ENCODE results near the gene SMPD3.

Gene SMPD3

DNA sequence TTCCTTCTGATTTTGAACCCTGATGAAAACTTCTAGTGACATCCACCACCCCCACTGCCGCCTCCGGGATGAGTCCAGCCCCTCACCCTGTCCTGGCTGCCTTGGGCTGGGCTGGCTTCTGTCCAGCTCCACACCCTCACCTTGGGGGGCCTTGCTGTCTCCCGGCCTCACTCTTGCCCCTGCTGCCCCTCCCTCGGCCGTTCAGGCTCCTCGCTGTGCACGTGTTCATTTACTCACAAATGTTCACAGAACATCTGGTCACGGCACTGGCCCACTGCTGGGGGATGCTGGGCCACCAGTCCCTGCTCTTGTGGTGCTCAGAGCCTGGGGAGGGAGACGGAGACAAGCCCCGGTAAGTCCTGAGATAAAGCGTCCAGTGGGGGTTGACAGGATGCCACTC, 96.8 kb downstream of the SMPD3 start:
- DNase-seq, result no peak

DNA sequence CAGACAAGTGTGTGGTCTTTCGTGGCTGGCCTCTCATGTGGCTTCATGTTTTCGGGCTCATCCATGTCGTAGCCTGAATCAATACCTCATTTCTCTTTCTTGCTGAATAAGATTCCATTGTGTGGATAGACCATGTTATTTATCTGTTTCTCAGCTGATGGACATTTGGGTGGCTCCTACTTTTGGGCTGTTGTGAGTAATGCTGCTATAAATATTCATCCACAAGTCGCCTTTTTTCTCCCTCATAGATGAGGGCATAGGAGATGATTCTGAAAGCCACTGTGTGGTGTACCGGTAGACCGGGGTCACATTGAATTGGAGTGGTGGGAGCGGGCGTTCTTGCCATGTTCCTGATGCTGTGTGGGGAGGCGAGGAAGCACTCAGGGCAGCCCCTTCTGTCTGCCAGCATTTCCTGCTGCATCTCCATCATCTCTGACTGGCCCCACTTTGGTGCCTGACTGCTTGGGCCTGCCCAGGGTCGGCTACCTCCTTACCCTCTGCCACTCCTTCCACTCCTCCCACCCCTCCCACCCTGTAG, 97.4 kb downstream of the SMPD3 start:
- no peak for DNase-seq

DNA sequence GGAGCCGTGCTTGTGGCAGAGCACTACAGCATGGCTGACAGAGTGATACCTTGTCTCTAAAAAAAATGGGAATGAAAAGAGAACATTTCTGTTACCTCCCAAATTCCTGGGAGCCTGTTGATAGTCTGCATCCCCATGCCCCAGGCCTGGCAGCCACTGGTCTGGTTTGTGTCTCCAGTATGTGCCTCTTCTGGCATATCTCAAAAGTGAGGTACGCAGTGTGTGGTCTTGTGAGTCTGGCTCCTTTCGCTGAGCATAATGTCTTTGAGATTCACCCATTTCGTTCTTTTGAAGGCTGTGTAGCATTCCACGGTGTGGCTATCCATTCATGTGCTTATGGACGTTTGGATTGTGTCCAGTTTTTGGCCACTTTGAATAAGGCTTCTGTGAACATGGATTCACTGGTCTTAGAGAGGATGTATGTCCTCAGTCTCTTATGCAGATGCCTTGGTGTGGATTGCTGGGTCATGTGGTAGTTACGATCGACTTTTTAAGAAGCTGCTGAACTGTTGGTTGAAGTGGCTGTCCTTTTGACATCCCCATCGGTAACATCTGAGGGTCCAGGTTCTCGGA, 98.4 kb downstream of the SMPD3 start:
- no peak for DNase-seq

DNA sequence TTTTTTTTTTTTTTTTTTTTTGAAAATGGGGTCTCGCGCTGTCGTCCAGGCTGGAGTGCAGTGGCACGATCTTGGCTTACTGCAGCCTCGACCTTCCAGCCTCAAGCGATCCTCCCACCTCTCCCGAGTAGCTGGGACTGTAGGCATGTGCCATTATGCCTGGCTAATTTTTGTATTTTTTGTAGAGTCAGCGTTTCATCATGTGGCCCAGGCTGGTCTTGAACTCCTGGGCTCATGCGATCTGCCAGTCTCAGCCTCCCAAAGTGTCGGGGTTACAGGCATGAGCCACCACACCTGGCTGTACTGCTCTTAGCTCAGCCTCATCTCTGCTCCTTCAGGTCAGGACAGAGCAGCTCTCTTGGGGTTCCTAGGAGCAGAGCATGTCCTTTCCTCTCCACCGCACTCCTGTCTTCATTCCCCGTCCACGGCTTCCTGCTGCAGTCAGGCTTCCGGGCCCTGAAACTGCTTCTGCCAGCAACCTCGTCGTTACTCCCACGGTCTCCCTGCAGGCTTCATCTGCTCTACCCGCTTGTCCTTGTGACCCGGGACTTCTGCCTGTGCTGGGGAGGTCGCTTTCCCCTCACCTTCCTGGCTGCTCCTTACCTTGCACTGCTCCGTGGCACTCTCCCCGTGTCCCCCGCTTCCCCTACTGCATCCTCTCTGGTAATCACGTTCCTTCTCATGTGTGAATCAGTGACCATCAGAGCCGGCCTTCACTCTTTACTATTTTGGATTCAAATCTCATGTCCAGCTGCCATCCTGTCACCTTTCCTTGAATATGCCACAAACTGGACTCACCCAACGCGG, 99.5 kb downstream of the SMPD3 start:
- DNase-seq, result no peak

DNA sequence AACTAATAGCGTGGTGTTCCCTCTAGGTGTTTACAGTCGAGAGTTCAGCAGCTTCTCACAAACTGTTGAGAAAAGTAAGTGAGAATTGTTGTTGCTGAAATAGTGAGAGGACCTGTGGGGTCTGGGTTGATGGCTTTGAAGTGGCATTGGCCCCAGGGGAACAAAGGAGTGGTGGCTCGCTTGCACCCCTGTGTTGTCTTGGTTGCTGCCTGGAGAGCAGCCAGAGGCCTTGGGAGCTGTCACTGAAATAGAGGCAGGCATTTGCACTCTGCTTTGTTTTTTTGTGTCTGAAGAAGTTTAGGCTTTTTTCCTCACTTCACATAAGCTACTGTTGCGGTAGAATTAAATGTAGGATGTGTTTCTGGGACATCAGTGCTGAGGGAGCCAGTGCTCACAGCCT, 100.7 kb downstream of the SMPD3 start:
- DNase-seq, result no peak

DNA sequence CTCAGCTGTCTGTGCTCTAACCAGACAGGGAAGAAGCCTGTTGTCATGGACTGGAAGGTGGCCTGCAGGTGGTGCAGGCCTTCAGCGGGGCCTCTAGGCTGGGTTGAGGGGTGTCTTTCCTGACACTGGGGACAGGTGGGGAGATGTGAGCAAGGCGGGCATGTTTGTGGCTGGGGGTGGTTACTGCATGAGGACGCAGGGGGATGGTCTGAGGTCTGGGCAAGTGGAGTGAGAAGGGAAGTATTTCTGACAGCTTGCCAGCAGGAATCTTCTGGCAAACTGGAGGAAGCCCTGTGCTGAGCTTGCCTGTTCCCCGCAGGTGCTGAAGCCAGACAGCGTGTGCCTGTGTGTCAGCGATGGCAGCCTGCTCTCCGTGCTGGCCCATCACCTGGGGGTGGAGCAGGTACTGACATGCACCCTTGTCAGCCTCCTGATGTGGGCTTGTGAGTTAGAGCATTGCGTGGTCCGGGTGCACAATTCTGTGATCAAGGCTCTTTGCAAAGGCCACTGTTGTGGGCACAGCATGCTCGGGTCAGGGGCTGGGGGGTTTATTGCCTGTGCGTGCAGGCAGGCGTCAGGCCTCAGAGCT, 101.3 kb downstream of the SMPD3 start:
- DNase-seq, result no peak

DNA sequence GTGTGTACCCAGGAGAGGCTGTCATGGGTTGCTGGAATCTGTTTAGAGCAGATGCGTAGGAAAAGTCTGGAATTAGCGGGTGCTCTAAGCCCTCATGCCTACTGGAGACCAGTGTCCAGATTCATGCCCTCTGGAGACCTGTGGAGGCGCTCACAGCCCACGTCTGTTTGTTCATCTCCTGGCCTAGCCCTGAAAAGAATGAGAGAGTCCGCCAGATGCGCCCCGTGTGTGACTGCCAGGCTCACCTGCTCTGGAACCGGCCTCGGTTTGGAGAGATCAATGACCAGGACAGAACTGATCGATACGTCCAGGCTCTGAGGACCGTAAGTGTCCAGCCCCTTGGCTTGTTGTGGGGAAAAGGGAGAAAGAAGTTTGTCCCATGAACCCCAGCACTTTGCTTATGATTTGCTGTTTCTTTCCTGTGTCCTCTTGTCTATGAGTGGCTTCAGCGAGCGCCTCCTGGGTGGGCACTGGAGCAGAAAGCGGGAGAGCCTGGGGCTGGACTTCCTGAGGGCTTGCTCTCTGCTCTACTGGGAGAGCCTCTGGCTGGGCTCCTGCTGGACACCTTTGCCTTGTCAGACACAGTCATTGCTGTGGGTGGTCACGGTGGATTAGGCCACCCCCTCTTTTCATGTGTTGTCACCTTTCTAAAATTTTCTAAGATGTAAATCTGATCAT, 102.2 kb downstream of the SMPD3 start:
- no peak for DNase-seq

DNA sequence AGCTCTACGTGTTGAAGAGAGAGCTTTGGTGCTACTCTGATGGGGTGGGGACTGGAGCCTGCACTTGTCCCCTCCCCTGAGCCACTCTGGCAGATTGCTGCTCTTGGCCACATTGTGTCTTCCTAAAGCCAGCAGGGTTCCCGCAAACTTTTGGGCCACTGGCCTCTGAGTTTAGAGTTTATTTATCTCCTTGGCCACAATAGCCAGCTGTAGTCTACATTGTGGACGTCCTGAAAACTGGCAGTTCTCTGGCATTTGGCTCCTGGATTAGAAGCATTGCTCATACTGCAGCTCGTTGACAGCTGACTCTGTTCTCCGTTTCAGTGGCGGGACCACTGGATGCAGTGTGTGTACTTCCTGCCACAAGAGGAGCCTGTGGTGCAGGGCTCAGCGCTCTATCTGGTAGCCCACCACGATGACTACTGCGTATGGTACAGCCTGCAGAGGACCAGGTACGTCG, 102.9 kb downstream of the SMPD3 start:
- DNase-seq, result no peak

DNA sequence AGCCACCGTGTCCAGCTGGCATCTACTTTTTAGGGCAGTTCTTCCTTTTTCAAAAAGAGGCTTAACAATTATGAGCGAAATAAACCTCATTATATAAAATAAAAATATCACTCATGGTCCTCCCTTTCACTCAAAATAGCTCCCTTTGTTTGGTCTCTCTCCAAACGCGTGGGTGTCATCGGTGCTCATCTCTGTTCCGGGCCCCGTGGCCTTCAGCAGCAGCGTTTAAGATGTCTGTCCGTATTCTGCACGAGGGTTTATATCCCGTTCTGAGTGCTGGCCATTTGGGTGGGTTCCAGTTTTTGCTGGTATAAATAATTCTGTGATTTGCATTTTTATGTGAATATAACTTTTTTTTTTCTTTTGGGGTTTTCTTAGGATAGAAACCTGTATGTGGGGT, 104.1 kb downstream of the SMPD3 start:
- no peak for DNase-seq

DNA sequence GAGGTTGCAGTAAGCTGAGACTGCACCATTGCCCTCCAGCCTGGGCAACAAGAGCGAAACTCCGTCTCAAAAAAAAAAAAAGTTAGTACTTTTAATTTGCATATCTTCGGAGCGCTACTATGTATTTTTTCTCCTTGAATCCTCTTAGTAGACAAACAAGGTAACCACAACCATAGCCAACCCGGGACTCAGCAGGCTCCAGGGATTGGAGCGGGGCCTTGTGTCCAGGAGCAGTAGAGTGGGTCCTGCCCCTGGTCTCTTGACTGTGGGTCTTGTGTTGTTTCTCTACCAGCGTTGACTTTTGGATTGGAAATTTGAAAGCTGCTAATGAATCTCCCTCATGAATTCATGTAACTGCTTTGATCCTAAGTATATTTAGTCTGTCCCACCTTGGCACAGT, 105.2 kb downstream of the SMPD3 start:
- no peak for DNase-seq

DNA sequence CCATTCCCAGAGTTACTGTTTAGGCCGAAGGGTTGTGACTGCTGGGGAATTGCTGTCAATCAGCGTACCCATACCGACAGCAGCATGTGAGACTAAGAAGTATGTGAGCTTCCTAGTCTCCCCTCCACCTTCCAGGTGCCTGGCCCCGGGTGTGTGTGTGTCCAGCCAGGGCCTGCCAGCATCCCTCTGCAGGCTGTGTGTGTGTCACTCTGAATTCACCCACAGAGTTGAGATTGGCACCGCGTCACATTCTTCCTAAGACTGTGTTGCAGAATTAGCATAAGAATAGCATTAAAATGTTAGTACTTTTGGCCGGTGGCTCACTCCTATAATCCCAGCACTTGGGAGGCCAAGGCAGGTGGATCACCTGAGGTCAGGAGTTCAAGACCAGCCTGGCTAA, 105.7 kb downstream of the SMPD3 start:
- DNase-seq, result no peak

DNA sequence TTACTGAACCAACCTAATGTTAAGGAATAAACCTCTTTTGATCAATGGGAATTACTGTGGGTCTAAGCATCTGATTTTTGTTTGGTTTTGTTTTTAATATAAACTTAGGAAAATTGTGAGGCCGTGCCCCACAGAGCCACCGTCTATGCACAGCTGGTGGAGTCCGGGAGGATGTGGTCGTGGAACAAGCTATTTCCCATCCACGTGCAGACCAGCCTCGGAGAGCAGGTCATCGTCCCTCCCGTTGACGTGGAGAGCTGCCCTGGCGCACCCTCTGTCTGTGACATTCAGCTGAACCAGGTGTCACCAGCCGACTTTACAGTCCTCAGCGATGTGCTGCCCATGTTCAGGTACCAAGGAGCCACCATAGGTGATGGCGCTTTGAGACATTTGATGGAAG, 109.1 kb downstream of the SMPD3 start:
- no peak for DNase-seq

DNA sequence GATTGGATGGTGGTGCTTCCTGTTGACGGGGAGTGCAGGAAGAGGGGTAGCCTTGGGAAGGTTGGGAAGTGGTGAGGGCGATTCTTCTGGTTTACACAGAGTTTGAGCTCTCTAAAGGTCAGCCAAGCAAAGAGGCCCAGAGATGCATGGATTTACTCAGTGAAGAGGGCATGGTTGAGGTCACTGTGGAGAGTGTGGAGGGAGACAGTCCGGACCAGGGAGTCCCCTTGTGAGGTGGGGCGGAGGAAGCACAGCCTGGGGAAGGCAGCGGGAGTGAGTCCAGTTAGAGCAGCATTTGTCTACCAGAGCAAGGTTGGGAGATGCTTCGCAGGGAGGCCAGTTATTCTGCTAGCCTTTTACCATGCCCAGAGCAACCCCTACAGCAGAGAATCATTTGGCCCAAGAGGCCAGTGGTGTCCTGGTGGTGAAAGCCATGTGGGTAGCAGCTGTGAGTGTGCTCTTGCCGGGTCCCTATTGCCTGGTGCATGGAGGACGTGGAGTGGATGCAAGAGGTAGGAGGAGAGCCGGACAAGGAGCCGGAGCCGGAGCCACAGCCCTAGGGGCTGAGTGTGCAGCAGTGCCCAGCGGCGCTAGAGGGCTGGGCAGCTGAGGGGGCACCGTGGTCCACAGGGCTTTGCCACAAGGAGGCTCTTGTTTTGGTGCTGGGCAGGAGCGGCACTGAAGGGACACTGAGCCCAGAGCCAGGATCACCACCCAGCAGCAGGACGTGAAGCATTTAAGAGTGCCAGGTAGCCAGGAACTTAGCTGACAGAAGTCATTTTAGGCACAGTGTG, 109.8 kb downstream of the SMPD3 start:
- no peak for DNase-seq

DNA sequence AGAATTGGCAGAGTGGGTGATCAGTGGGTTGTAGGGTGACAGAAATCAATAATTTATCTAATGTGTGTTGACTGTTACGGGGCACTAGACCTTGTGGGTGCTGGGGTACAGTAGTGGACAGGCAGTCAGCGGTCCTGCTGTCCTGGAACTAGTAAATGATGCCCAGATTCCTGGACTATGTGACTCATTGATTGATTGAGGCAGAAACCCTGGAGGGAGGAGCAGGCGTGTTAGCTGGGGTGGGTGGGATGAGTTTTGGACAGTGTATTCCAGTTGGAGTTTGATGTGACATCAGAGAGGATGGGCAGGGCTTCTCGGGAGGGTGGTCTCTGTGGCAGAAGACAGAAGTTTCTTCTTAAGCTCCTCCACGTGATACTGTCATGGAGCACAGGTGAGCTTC, 113.1 kb downstream of the SMPD3 start:
- no peak for DNase-seq

DNA sequence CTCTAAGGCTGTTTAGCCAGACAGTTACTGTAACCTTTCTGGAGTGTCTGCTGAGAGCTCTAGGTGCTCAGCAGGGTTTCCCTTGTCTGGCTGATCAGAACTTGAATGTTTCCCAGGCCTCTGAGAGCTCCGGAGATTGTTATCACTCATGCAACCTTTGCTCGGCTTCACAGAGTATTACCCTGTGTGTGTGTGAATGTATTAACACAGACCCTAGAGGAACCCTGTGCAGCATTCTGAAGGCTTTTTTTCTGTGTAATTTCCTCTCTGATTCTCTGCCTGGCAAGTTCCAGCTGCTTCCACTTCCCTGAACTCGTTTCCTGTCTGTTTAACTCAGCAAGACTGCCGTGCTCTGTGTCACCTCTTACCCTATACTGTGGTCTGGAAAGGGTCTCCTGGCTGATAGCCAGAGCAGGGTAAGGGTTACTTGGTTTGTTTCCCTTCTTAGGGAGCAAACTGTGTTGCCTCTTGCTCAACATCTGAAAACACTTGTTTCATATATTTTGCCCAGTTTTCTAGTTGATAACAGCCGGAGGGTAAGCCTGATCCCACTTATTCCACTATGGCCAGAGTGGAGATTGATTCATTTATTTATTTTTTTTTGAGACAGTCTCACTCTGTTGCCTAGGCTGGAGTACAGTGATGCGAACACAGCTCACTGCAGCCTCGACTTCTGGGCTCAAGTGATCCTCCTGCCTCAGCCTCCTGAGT, 115.7 kb downstream of the SMPD3 start:
- DNase-seq, result no peak

DNA sequence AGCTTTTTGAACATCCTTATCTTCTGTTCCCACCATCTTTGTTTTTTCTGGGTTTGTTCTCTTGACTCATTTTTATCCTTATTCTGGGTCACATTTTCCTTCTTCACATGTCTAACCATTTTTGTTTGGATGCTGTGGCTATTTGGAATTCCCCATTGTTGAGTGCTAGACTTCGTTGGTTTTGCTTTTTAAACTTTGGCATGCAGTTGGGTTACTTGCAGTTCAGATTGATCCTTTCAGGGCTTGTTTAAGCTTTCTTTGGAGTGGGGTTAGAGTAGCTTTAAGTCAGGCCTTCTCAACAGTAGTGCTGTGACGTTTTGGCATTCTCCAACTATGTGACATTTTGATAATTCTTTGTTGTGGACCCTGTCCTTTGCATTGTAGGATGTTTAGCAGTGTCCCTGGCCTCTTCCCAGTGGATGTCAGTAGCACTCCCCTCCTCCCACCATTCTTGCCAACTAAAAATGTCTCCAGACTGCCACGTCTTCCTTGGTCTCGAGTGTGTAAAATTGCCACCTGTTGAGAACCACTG, 116.4 kb downstream of the SMPD3 start:
- no peak for DNase-seq

DNA sequence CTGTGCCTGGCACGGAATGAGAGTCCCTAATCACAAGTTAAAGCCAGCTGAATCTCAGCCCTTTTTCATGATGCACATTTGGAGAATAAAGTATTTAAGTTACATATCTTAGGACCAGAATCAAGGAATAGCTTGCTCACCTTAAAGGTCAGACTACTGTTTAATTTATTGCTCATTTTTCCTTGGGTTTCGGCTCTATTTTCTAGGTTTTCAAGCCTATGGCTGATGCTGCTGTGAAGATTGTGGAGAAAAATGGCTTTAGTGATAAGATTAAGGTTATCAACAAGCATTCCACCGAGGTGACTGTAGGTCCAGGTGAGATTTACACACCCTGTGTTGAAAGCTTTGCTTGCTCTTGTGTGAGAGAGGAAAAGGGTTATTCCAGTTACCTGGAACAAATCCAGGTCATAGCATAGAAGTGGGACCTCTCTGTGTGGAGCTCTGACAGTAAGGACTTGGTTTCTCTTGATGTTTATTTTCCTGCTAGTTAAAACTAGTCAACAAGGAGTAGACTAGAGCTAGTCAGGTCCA, 119.4 kb downstream of the SMPD3 start:
- no peak for DNase-seq

DNA sequence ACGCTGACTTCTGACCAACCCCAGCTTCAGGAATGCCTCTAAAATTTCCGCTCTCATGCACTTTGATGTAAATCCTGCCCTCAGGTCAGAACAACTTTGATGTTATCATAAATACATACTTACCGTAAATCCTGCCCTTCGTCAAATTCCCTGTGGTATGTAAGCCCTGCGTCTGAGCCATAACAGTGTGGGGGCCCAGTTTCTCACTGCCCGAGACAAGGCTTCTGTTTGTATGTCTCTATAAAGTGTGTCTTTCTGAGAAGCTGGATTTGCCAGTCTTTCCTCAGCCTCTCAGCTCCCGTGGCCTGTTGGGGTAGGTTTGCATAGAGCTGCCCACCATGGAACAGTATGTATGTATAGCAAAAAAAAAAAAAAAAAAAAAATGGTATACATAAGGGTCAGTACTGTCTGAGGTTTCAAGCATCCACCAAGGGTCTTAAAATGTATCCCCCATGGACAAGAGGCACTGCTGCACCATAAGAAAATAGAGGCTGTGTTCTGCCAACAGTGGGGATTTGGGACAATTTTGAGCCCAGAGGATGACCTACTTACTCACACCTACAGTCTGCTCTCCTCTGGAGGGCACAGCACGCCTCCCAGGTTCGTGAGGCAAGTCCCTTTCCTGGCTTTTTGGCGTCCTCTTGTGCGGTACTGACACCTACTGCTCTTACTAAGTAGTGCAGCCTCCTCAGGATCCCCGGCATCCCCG, 120.0 kb downstream of the SMPD3 start:
- no peak for DNase-seq

DNA sequence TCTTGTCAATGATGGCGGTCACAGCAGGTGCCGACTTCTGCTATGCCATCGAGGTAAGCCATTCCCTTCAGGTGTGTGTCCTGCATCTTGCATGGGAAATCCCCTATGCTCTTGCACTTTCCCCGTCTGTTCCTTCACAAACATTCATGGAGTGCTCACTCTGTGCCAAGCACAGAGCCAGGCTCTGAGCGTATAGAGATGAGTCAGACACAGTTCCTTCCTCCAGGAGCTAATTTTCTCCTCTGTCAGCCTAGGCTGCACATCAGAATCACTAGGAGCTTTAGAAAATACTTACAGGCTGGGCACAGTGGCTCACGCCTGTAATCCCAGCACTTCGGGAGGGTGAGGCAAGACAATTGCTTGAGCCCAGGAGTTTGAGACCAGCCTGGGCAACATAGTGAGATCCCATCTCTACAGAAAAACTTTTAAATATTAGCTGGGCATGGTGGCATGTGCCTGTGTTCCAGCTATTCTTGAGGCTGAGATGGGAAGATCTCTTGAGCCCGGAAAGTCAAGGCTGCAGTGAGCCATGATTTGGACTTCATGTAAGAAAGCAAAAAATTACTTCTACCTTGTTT, 123.4 kb downstream of the SMPD3 start:
- DNase-seq, result no peak

DNA sequence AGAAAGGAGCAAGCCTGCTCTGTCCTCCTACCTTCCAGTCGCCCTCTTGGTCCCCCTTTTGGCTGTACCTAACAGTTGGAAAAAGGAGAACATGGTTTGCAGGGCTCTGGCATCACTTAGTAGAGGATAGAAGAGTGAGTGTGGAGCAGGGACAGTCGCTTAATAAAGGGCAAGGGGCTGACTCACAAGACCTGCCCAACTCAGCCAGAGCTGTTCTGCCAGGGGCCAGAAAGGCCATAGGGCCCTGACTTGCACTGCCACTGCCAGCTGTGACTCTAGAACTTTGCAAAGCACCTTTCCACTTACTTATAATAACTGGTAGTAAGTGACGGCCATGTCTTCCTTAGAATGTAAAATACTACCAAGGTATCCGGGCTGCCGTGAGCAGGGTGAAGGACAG, 124.0 kb downstream of the SMPD3 start:
- DNase-seq, result no peak

Measured in cortex of kidney (tissue), 1 donor.